RWPE2 (cell line): ENCODE measurements around the gene TET2.

Experiments
- ATAC-seq: fragments of 200-7000 bp; cut with Tn5 transposase; 3 replicates; pipeline ENCODE4 v1.9.1; 2021; ENCODE audit warnings: low read depth
- DNase-seq: peaks from one replicate; pipeline ENCODE4 v3.0.0-alpha.2; 2020; ENCODE audit warnings: low spot score
- H3K27ac ChIP-seq: fragments of 450-650 bp; 2 replicates; pipeline ENCODE4 v1.5.1; 2017; ENCODE audit warnings: mild to moderate bottlenecking; ENCODE audit not compliant: poor library complexity, severe bottlenecking
- H3K27me3 ChIP-seq: fragments of 250-450 bp; sonication (Bioruptor Pico); 2 replicates; pipeline ENCODE4 v1.5.1; 2021; ENCODE audit warnings: mild to moderate bottlenecking, moderate library complexity; ENCODE audit not compliant: insufficient read depth, poor library complexity, severe bottlenecking
- H3K36me3 ChIP-seq: fragments of 250-450 bp; sonication (Bioruptor Pico); 2 replicates; pipeline ENCODE4 v1.5.1; 2020; ENCODE audit warnings: low read depth, mild to moderate bottlenecking, moderate library complexity
- H3K4me1 ChIP-seq: fragments of 250-450 bp; sonication (Bioruptor Pico); 2 replicates; pipeline ENCODE4 v1.5.1; 2021; ENCODE audit warnings: mild to moderate bottlenecking, moderate library complexity; ENCODE audit not compliant: insufficient read depth, poor library complexity, severe bottlenecking
- H3K4me3 ChIP-seq: fragments of 250-450 bp; sonication (Bioruptor Pico); 2 replicates; pipeline ENCODE4 v1.5.1; 2021; ENCODE audit warnings: mild to moderate bottlenecking, moderate library complexity; ENCODE audit not compliant: severe bottlenecking
- H3K9me3 ChIP-seq: fragments of 250-450 bp; sonication (Bioruptor Pico); 2 replicates; pipeline ENCODE4 v1.5.1; 2021; ENCODE audit warnings: mild to moderate bottlenecking, moderate library complexity; ENCODE audit not compliant: severe bottlenecking
- CTCF ChIP-seq: fragments of 450-650 bp; IDR thresholded peaks from one replicate; pipeline ENCODE4 v1.5.1; 2017; ENCODE audit warnings: mild to moderate bottlenecking, moderate library complexity; ENCODE audit not compliant: poor library complexity, severe bottlenecking

The TET2 gene

DNA sequence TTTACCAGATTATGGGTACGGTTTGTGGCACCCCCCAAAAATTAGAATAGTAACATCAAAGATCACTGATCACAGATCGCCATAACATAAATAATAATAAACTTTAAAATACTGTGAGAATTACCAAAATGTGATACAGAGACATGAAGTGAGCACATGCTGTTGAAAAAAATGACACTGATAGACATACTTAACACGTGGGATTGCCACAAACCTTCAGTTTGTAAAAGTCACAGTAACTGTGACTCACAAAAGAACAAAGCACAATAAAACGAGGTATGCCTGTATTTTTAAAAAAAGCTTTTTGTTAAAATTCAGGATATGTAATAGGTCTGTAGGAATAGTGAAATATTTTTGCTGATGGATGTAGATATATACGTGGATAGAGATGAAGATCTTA lies 93.4 kb downstream of the TET2 start:
- ATAC-seq (no peak), DNase-seq (no peak)
- Histone ChIP-seq H3K27me3 (no peaks in the 10 kb centered on the region), H3K9me3 (no peaks in the 10 kb centered on the region), H3K4me1 (no peaks in the 10 kb centered on the region), H3K36me3 (peaks cover 20% of the 10 kb centered on the region), H3K4me3 (no peak overlapping the region), H3K27ac (no peak overlapping the region)
- TF ChIP-seq CTCF, result no peak

- H3K36me3 ChIP-seq, result peaks cover 20% of the 10 kb centered on the region
- DNase-seq (no peak), ATAC-seq (no peak)
- H3K27ac ChIP-seq, result no peak overlapping the region
- H3K27me3 ChIP-seq, result no peaks in the 10 kb centered on the region
- H3K4me3 ChIP-seq, result no peak overlapping the region
- H3K9me3 ChIP-seq, result no peaks in the 10 kb centered on the region
- TF ChIP-seq CTCF, result no peak
- no peaks in the 10 kb centered on the region for H3K4me1 ChIP-seq
Observed at GRCh38 chr4:105241451-105241850, 94.8 kb downstream of the TET2 start.

GRCh38 chr4:105243446-105243845 lies 96.8 kb downstream of the TET2 start:
- DNase-seq (no peak), ATAC-seq (no peak)
- Histone ChIP-seq H3K36me3 (peaks cover 17% of the 10 kb centered on the region; the same call in 1 of the 2 replicates), H3K4me3 (no peak overlapping the region), H3K4me1 (no peaks in the 10 kb centered on the region), H3K9me3 (no peaks in the 10 kb centered on the region), H3K27me3 (no peaks in the 10 kb centered on the region), H3K27ac (no peak overlapping the region)
- TF ChIP-seq CTCF, result no peak

DNA sequence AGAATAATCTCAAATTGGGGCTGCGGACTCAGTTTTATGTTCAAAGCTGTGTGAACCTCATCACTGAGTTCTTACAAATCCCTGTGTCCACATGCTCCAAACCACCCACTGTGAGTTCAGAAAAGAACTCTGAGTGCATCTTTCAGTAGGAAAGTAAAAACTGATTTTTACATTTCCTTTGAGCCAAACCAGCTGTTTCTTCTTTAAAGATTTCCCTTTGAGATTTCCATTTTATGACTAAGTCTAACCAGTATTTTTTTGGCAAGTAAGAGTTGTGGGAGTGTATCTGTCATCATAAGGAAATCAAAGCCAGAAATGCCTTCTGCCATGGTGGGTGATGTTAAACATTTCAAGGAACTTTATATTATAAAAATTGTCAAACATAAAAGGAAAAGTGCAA lies 100.0 kb downstream of the TET2 start:
- DNase-seq, result no peak
- Histone ChIP-seq H3K4me1 (no peaks in the 10 kb centered on the region), H3K9me3 (no peaks in the 10 kb centered on the region), H3K4me3 (no peak overlapping the region), H3K36me3 (0 out of 2 replicates have a peak, but pooled peaks cover 11% of the 10 kb centered on the region), H3K27ac (no peak overlapping the region), H3K27me3 (no peaks in the 10 kb centered on the region)
- ATAC-seq, result no peak
- TF ChIP-seq CTCF, result no peak

GRCh38 chr4:105248613-105249012 lies 101.9 kb downstream of the TET2 start:
- H3K9me3 ChIP-seq, result no peaks in the 10 kb centered on the region
- H3K36me3 ChIP-seq, result 0 out of 2 replicates have a peak, but pooled peaks cover 4% of the 10 kb centered on the region
- H3K27me3 ChIP-seq, result no peaks in the 10 kb centered on the region
- ATAC-seq, result no peak
- no peak for TF ChIP-seq CTCF
- H3K4me1 ChIP-seq, result no peaks in the 10 kb centered on the region
- no peak overlapping the region for H3K27ac ChIP-seq
- no peak for DNase-seq
- no peak overlapping the region for H3K4me3 ChIP-seq
